ENCODE results near the gene LPIN2.
A peak's percentile ranks its signal among the peaks of the same experiment; 100 is the strongest.

Gene LPIN2

GRCh38 chr18:3013024-3013804, at the start of gene LPIN2:
Gene LPIN2 (minus strand): TSS chr18:3013144. CDS start chr18:2960840, 52,304 bp downstream.
- peak; percentile 86 for DNase-seq (ENCODE audit: low read depth)
- no peak for TF ChIP-seq CTCF (IDR thresholded peaks at IDR 0.05; ENCODE audit: low read depth, low read length, missing control alignments)
- peak within 1 kb of the TSS; percentile 89 for H3K4me3 ChIP-seq (ENCODE audit: low read depth, low read length)

GRCh38 chr18:3061581-3062312, 48.8 kb upstream of the LPIN2 start:
- no peak overlapping the region for H3K4me3 ChIP-seq (ENCODE audit: low read depth, low read length)
- no peak for TF ChIP-seq CTCF (IDR thresholded peaks at IDR 0.05; ENCODE audit: low read depth, low read length, missing control alignments)
- no peak for DNase-seq (ENCODE audit: low read depth)

GRCh38 chr18:3060667-3061580, 48.0 kb upstream of the LPIN2 start:
- no peak overlapping the region for H3K4me3 ChIP-seq (ENCODE audit: low read depth, low read length)
- DNase-seq (ENCODE audit: low read depth), result no peak
- no peak for TF ChIP-seq CTCF (IDR thresholded peaks at IDR 0.05; ENCODE audit: low read depth, low read length, missing control alignments)

GRCh38 chr18:3059272-3059671, 46.3 kb upstream of the LPIN2 start:
- DNase-seq (ENCODE audit: low read depth), result no peak
- TF ChIP-seq CTCF (IDR thresholded peaks at IDR 0.05; ENCODE audit: low read depth, low read length, missing control alignments), result no peak
- H3K4me3 ChIP-seq (ENCODE audit: low read depth, low read length), result no peak overlapping the region

GRCh38 chr18:3058328-3059191, 45.6 kb upstream of the LPIN2 start:
- no peak for TF ChIP-seq CTCF (IDR thresholded peaks at IDR 0.05; ENCODE audit: low read depth, low read length, missing control alignments)
- no peak for DNase-seq (ENCODE audit: low read depth)
- H3K4me3 ChIP-seq (ENCODE audit: low read depth, low read length), result no peak overlapping the region

- TF ChIP-seq CTCF (IDR thresholded peaks at IDR 0.05; ENCODE audit: low read depth, low read length, missing control alignments), result no peak
- DNase-seq (ENCODE audit: low read depth), result no peak
- no peak overlapping the region for H3K4me3 ChIP-seq (ENCODE audit: low read depth, low read length)
These were observed 44.6 kb upstream of the LPIN2 start for GRCh38 chr18:3057526-3057925.

All from GM12864 (cell line).